H1 (cell line): ENCODE results near the gene ASTN2. TPM values are rescaled to one million over a fixed set of nuclear protein-coding genes. Genes with fewer than 3 reads are reported as not detected.

Experiments used
- CTCF ChIA-PET: fragments of 300-600 bp; sonication (Branson Sonifier 250); formaldehyde crosslinking; loops from one replicate; lab custom pipeline; 2021; ENCODE audit not compliant: partially characterized antibody; lab: Charles Lee
- POLR2A ChIA-PET: fragments of 300-600 bp; sonication (Branson Sonifier 250); formaldehyde crosslinking; loops from one replicate; lab custom pipeline; 2021; ENCODE audit warnings: inconsistent platforms; ENCODE audit not compliant: partially characterized antibody; lab: Charles Lee
- DNase-seq, 2 experiments: peaks; one replicate each; pipeline versions ENCODE4 v3.0.0 to v3.0.0-alpha.2; 2010 to 2022; ENCODE audit warnings: low spot score in 2 of 2, low read depth in 1 of 2, mixed read lengths in 1 of 2
- FAIRE-seq: peaks from 2 replicates; lab custom pipeline; 2011; peaks lifted over from hg19 to GRCh38; lab: Jason Lieb, UNC
- H2AFZ ChIP-seq: 2 replicates; pipeline ENCODE4 v1.8.1; 2012; ENCODE audit warnings: low read length, inconsistent platforms
- H2AK5ac ChIP-seq: 2 replicates; pipeline ENCODE4 v1.6.1; 2013; ENCODE audit warnings: low read depth, low read length
- H2BK120ac ChIP-seq: replicated peaks from 2 replicates; pipeline ENCODE3; 2013; ENCODE audit warnings: low read depth, low read length, inconsistent platforms
- H2BK12ac ChIP-seq: 2 replicates; pipeline ENCODE4 v1.6.1; 2013; ENCODE audit warnings: low read depth, low read length
- H2BK15ac ChIP-seq: 2 replicates; pipeline ENCODE4 v1.6.1; 2013; ENCODE audit warnings: low read length
- H2BK20ac ChIP-seq: 2 replicates; pipeline ENCODE4 v1.6.1; 2013; ENCODE audit warnings: low read length
- H2BK5ac ChIP-seq: 2 replicates; pipeline ENCODE4 v1.6.1; 2013; ENCODE audit warnings: low read depth, low read length
- H3K14ac ChIP-seq: 2 replicates; pipeline ENCODE4 v1.6.1; 2013; ENCODE audit warnings: inconsistent platforms; ENCODE audit not compliant: insufficient read length
- H3K18ac ChIP-seq: 2 replicates; pipeline ENCODE4 v1.6.1; 2013; ENCODE audit warnings: low read length; ENCODE audit errors: extremely low read depth
- H3K23ac ChIP-seq: 2 replicates; pipeline ENCODE4 v1.6.1; 2013; ENCODE audit warnings: inconsistent platforms; ENCODE audit not compliant: insufficient read length
- H3K23me2 ChIP-seq: 2 replicates; pipeline ENCODE4 v1.6.1; 2013; ENCODE audit warnings: low read depth, low read length
- H3K27ac ChIP-seq: 2 replicates; pipeline ENCODE4 v1.6.1; 2011; ENCODE audit warnings: low read depth, low read length, inconsistent platforms
- H3K27me3 ChIP-seq, 4 experiments: replicated peaks in 1 of 4; 1 replicate in 1 of 4; 2 replicates in 3 of 4; pipeline versions ENCODE4 v1.6.1 to v1.8.1; 2011 to 2013; ENCODE audit warnings: low read length in 3 of 4, mild to moderate bottlenecking in 3 of 4, inconsistent platforms in 2 of 4, mixed read lengths in 2 of 4, moderate library complexity in 1 of 4; ENCODE audit not compliant: control insufficient read depth in 3 of 4, insufficient read depth in 3 of 4; ENCODE audit errors: extremely low read depth in 1 of 4
- H3K36me3 ChIP-seq, 4 experiments: 2 replicates each; pipeline versions ENCODE4 v1.6.1 to v1.8.1; 2011 to 2013; ENCODE audit warnings: mild to moderate bottlenecking in 4 of 4, low read length in 3 of 4, moderate library complexity in 2 of 4, control low read depth in 1 of 4, inconsistent platforms in 1 of 4; ENCODE audit not compliant: insufficient read depth in 4 of 4, control insufficient read depth in 2 of 4
- H3K4ac ChIP-seq: replicated peaks from 2 replicates; pipeline ENCODE3; 2013; ENCODE audit warnings: low read length, low read depth, mixed read lengths, inconsistent platforms; ENCODE audit not compliant: insufficient read length
- H3K4me1 ChIP-seq, 4 experiments: replicated peaks in 1 of 4; 1 replicate in 1 of 4; 2 replicates in 3 of 4; pipeline versions ENCODE4 v1.6.1 to v1.8.1; 2011 to 2013; ENCODE audit warnings: low read length in 3 of 4, inconsistent platforms in 2 of 4, mixed read lengths in 1 of 4; ENCODE audit not compliant: insufficient read depth in 4 of 4, control insufficient read depth in 3 of 4
- H3K4me2 ChIP-seq, 2 experiments: 2 replicates each; pipeline versions ENCODE4 v1.6.1 to v1.8.1; 2011 to 2013; ENCODE audit warnings: low read depth in 2 of 2, low read length in 2 of 2, control low read depth in 1 of 2, inconsistent platforms in 1 of 2, mild to moderate bottlenecking in 1 of 2; ENCODE audit not compliant: insufficient read depth in 1 of 2
- H3K4me3 ChIP-seq, 4 experiments: fragments of 200-600, 300-600 bp in 1 of 4; sonication (generic), shearing (Covaris generic), sonication (Bioruptor Twin) in 1 of 4; 2 replicates each; pipeline versions ENCODE4 v1.5.1 to v1.8.1; 2011 to 2016; ENCODE audit warnings: low read length in 4 of 4, low read depth in 3 of 4, control low read depth in 2 of 4, inconsistent platforms in 2 of 4, mild to moderate bottlenecking in 2 of 4, mixed read lengths in 1 of 4, moderate library complexity in 1 of 4; ENCODE audit not compliant: insufficient read depth in 2 of 4; ENCODE audit errors: extremely low read depth in 1 of 4
- H3K56ac ChIP-seq: replicated peaks from 2 replicates; pipeline ENCODE3; 2013; ENCODE audit warnings: low read depth, mild to moderate bottlenecking, mixed read lengths, low read length, inconsistent platforms; ENCODE audit not compliant: insufficient read length
- H3K79me1 ChIP-seq: 2 replicates; pipeline ENCODE4 v1.6.1; 2013; ENCODE audit warnings: low read depth, low read length, control low read depth
- H3K79me2 ChIP-seq, 2 experiments: 2 replicates each; pipeline versions ENCODE4 v1.6.1 to v1.8.1; 2012 to 2013; ENCODE audit warnings: low read length in 2 of 2, mild to moderate bottlenecking in 2 of 2, inconsistent platforms in 1 of 2; ENCODE audit not compliant: insufficient read depth in 2 of 2, control insufficient read depth in 1 of 2
- H3K9ac ChIP-seq, 4 experiments: replicated peaks in 1 of 4; 1 replicate in 1 of 4; 2 replicates in 3 of 4; pipeline versions ENCODE4 v1.6.1 to v1.8.1; 2011 to 2013; ENCODE audit warnings: low read depth in 3 of 4, low read length in 3 of 4, control low read depth in 2 of 4, mild to moderate bottlenecking in 2 of 4, moderate library complexity in 2 of 4, inconsistent platforms in 1 of 4; ENCODE audit errors: extremely low read depth in 1 of 4
- H3K9me3 ChIP-seq, 2 experiments: 2 replicates each; pipeline versions ENCODE4 v1.6.1 to v1.8.1; 2012 to 2013; ENCODE audit warnings: mild to moderate bottlenecking in 2 of 2, moderate library complexity in 2 of 2, control low read depth in 1 of 2, inconsistent platforms in 1 of 2, low read depth in 1 of 2, low read length in 1 of 2, mixed read lengths in 1 of 2; ENCODE audit not compliant: insufficient read depth in 2 of 2
- H4K20me1 ChIP-seq, 2 experiments: replicated peaks in 1 of 2; 2 replicates each; pipeline versions ENCODE3 to v1.8.1; 2011 to 2013; ENCODE audit warnings: inconsistent platforms in 2 of 2, low read length in 2 of 2, mild to moderate bottlenecking in 1 of 2; ENCODE audit not compliant: insufficient read depth in 2 of 2, control insufficient read depth in 1 of 2
- H4K5ac ChIP-seq: 2 replicates; pipeline ENCODE4 v1.6.1; 2013; ENCODE audit warnings: low read length, low read depth, mixed read lengths, inconsistent platforms; ENCODE audit not compliant: insufficient read length
- H4K8ac ChIP-seq: 2 replicates; pipeline ENCODE4 v1.8.0; 2013; ENCODE audit warnings: mild to moderate bottlenecking, moderate library complexity, low read length, inconsistent platforms; ENCODE audit not compliant: insufficient read depth; ENCODE audit errors: extremely low read depth
- H4K91ac ChIP-seq: replicated peaks from 2 replicates; pipeline ENCODE3; 2013; ENCODE audit warnings: low read length, mixed read lengths, inconsistent platforms; ENCODE audit not compliant: insufficient read length
- EP300 ChIP-seq, 2 experiments: IDR thresholded peaks; 1 replicate in 1 of 2; 2 replicates in 1 of 2; pipeline ENCODE4 v1.6.1; 2011 to 2012; ENCODE audit warnings: low read depth in 2 of 2, low read length in 2 of 2, mild to moderate bottlenecking in 2 of 2, borderline replicate concordance in 1 of 2, inconsistent platforms in 1 of 2, moderate library complexity in 1 of 2
- WGBS, 2 experiments: shearing (Covaris generic) in 1 of 2; methylation state at CpG; one replicate each; pipeline versions ENCODE4 v1.1.6 to v1.1.7; 2013 to 2015; ENCODE audit warnings: low lambda C conversion rate in 2 of 2, mixed read lengths in 2 of 2, inconsistent platforms in 1 of 2, low coverage in 1 of 2, missing lambda C conversion rate in 1 of 2; ENCODE audit not compliant: insufficient replicate concordance in 2 of 2, insufficient coverage in 1 of 2, insufficient read length in 1 of 2; ENCODE audit errors: extremely low coverage in 1 of 2, missing lambda C conversion rate in 1 of 2; 5-methylcytosine and 5-hydroxymethylcytosine counted together
- polyA plus RNA-seq, 7 experiments: library from polyadenylated mRNA; depleted of rRNA in 3 of 7; stranded (reverse) in 5 of 7; unstranded in 2 of 7; fragments of >200 nt in 5 of 7; fragments of 200-250 nt in 2 of 7; gene quantifications; 1 replicate in 5 of 7; 2 replicates in 1 of 7; 4 replicates in 1 of 7; pipeline versions ENCODE4 v1.2.1 to v1.2.3, GENCODE V29; 2011 to 2013; ENCODE audit warnings: missing spikeins in 2 of 7, mixed read lengths in 2 of 7
- total RNA-seq: library from RNA; stranded (reverse); fragmentation: NEBNext Ultra II Directional; extraction: Animal tissue kit (Norgen Biotek cat#: 25700); gene quantifications from 2 replicates; pipeline ENCODE4 v1.2.1, GENCODE V29; 2021

ASTN2 gene
- total and polyA plus RNA-seq, 2 of the 8 experiments (the other 6 are each of a cell fraction or from before 2014, with no cell fraction given) = 8.2 to 13.7 TPM

- H3K4me1 ChIP-seq = peaks cover 0 to 6% (median 0%) of the 10 kb centered on the region in 4 experiments; a peak in 1 of 7 replicates
- H4K8ac ChIP-seq = no peak overlapping the region
- H3K18ac ChIP-seq = no peak overlapping the region
- H3K27ac ChIP-seq = no peak overlapping the region
- H2AFZ ChIP-seq = no peak overlapping the region
- no peak overlapping the region for H2BK20ac ChIP-seq
- no peaks in the 10 kb centered on the region for H3K23me2 ChIP-seq
- no peak for DNase-seq
- H3K9ac ChIP-seq = no peak overlapping the region
- TF ChIP-seq EP300 (IDR thresholded peaks at IDR 0.05; ENCODE audit: borderline replicate concordance in 1 of 2, low read depth in 2 of 2, low read length in 2 of 2) = no peak
- H3K79me2 ChIP-seq = no peaks in the 10 kb centered on the region
- ChIA-PET CTCF (interaction anchor here (1.1 to 7.1 kb wide), 4 partner anchors 15 to 464 kb away, joined by 3 to 64 read pairs (median 3); no protein-coding TSS in a partner anchor), POLR2A (interaction anchor here (1.1 kb wide), 1 partner anchor 10 kb away, joined by 4 read pairs; no protein-coding TSS in a partner anchor)
- H3K79me1 ChIP-seq = no peaks in the 10 kb centered on the region
- H2BK120ac ChIP-seq = no peak overlapping the region
- no peak overlapping the region for H4K5ac ChIP-seq
- no peaks in the 10 kb centered on the region for H3K27me3 ChIP-seq
- no peak overlapping the region for H3K4ac ChIP-seq
- no peak overlapping the region for H2BK12ac ChIP-seq
- H3K4me2 ChIP-seq = no peak overlapping the region
- H2BK5ac ChIP-seq = no peak overlapping the region
- no peak overlapping the region for H3K23ac ChIP-seq
- no peak overlapping the region for H2BK15ac ChIP-seq
- no peaks in the 10 kb centered on the region for H3K9me3 ChIP-seq
- WGBS, 2 experiments = 100% methylated on average over 2 of the region's 2 CpGs; no CpG with 5 or more reads in 1 of the 2 experiments
- no peak for FAIRE-seq
- H2AK5ac ChIP-seq = no peak overlapping the region
- no peak overlapping the region for H3K14ac ChIP-seq
- no peak overlapping the region for H3K4me3 ChIP-seq
- no peaks in the 10 kb centered on the region for H4K20me1 ChIP-seq
- H3K36me3 ChIP-seq = no peaks in the 10 kb centered on the region
- no peak overlapping the region for H4K91ac ChIP-seq
- H3K56ac ChIP-seq = no peak overlapping the region
Observed at GRCh38 chr9:116604251-116604650, 810.6 kb downstream of the ASTN2 start.
